ENCODE results near the gene CX3CL1. TPM values are rescaled to one million over a fixed set of nuclear protein-coding genes. Genes with fewer than 3 reads are reported as not detected.

CX3CL1 gene
- total RNA-seq (2021) (not detected in 2 replicates), Bru-seq, nascent RNA (percentile 6 among the genes with signal in this experiment), BruChase-seq, experiment 1, labeled RNA remaining after a 2-hour chase (percentile 8 among the genes with signal in this experiment), BruChase-seq, experiment 2, labeled RNA remaining after a 6-hour chase (percentile 10 among the genes with signal in this experiment)
- long read RNA-seq: 0 reads

DNA sequence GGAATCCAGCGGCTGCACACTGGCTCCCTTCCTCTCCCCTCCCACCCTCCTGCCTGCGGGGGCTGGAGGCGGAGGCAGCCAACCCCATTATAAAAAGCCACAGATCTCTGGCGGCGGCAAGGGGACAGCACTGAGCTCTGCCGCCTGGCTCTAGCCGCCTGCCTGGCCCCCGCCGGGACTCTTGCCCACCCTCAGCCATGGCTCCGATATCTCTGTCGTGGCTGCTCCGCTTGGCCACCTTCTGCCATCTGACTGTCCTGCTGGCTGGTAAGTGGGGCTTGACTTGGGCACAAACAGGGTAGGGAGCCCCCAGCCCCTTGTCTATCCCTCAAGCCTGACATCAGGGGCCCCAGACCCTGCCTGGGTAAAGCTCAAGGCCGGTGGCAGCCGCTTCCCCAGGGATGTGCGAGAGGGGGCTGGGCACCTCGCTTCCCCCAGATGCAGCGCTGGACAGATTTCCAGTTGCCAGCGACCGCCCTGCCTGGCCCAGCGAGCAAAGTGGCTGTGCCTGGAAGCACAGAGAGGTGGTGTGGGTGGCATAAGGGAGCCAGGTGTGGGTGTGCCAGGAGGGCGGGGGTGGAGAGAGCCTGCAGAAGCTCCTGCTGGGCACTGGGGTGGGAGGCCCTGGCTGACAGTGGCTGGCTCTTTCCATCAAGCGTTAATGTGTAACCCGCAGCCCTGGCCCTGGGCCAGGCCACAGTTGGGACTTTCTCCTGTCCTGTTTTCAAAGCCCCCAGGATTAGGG is at the start of gene CX3CL1:
Gene CX3CL1 (plus strand): TSS at position 119 of the 745 bp plus-strand sequence. CDS start 79 bp downstream, at position 198.
- Histone ChIP-seq H3K9me2 (ENCODE audit: insufficient read depth) (no peaks in the 10 kb centered on the region), H3K27ac (no peak within 1 kb of the TSS), H3K36me3 (ENCODE audit: low read depth) (no peaks in the 10 kb centered on the region), H3K79me2 (ENCODE audit: low read depth) (no peaks in the 10 kb centered on the region), H3K27me3 (ENCODE audit: insufficient read depth, low read depth) (no peaks in the 10 kb centered on the region), H3K4me3 (no peak within 1 kb of the TSS), H3F3A (ENCODE audit: insufficient read depth, low read depth) (peaks cover 17% of the 10 kb centered on the region; the same call in 1 of the 2 replicates), H3K4me2 (no peak within 1 kb of the TSS), H2AFZ (no peak within 1 kb of the TSS), H3K4me1 (replicated peaks; ENCODE audit: insufficient read depth) (peaks cover 17% of the 10 kb centered on the region), H4K20me1 (ENCODE audit: insufficient read depth) (no peaks in the 10 kb centered on the region), H3K9me3 (ENCODE audit: insufficient read depth, low read depth) (no peaks in the 10 kb centered on the region)
- no peak for DNase-seq
- ChIA-PET POLR2A (ENCODE audit: unreplicated experiment) (interaction anchor here (0.7 kb wide), 1 partner anchor 151 kb away, joined by 4 read pairs; no protein-coding TSS in a partner anchor), CTCF (no interaction called here)
- intact Hi-C loops (cut with micrococcal nuclease; ENCODE audit: unreplicated experiment): no loop called here
- BruUV-seq (replicated peaks): no TSS peak
- TF ChIP-seq, protein P1, sequence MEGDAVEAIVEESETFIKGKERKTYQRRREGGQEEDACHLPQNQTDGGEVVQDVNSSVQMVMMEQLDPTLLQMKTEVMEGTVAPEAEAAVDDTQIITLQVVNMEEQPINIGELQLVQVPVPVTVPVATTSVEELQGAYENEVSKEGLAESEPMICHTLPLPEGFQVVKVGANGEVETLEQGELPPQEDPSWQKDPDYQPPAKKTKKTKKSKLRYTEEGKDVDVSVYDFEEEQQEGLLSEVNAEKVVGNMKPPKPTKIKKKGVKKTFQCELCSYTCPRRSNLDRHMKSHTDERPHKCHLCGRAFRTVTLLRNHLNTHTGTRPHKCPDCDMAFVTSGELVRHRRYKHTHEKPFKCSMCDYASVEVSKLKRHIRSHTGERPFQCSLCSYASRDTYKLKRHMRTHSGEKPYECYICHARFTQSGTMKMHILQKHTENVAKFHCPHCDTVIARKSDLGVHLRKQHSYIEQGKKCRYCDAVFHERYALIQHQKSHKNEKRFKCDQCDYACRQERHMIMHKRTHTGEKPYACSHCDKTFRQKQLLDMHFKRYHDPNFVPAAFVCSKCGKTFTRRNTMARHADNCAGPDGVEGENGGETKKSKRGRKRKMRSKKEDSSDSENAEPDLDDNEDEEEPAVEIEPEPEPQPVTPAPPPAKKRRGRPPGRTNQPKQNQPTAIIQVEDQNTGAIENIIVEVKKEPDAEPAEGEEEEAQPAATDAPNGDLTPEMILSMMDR (conservative IDR thresholded peaks at IDR 0.05): no peak
- no peak for TF ChIP-seq EZH2 (IDR thresholded peaks at IDR 0.05; ENCODE audit: low read depth)

DNA sequence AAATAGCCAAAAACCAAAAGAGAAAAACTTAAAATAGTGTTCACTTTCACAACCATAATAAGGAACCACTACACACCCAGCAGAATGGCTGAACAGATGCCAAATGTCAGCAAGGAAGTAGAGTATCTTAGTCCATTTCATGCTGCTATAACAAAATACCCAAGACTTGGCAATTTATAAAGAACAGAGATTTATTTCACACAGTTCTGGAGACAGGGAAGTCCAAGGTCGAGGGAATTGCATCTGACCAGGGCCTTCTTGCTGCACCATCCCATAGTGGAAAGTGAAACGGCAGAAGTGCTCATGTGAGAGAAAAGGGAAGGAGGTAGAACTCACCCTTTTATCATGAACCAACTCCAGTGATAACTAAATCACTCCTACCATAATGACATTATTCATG is 47.5 kb upstream of the CX3CL1 start:
- intact Hi-C loops (cut with micrococcal nuclease; ENCODE audit: unreplicated experiment): no loop called here
- TF ChIP-seq EZH2 (IDR thresholded peaks at IDR 0.05; ENCODE audit: low read depth): no peak
- TF ChIP-seq, protein P1 (conservative IDR thresholded peaks at IDR 0.05): no peak
- peaks cover 3% of the 10 kb centered on the region; the same call in 1 of the 2 replicates for H3K9me2 ChIP-seq (ENCODE audit: insufficient read depth)
- no peak overlapping the region for H3K4me2 ChIP-seq
- ChIA-PET CTCF (no interaction called here), POLR2A (ENCODE audit: unreplicated experiment) (no interaction called here)
- DNase-seq: no peak
- H3F3A ChIP-seq (ENCODE audit: insufficient read depth, low read depth): 0 out of 2 replicates have a peak, but pooled peaks cover 9% of the 10 kb centered on the region
- H3K4me1 ChIP-seq (replicated peaks; ENCODE audit: insufficient read depth): peaks cover 6% of the 10 kb centered on the region
- no peaks in the 10 kb centered on the region for H3K36me3 ChIP-seq (ENCODE audit: low read depth)
- H3K27ac ChIP-seq: no peak overlapping the region
- no peaks in the 10 kb centered on the region for H4K20me1 ChIP-seq (ENCODE audit: insufficient read depth)
- H3K27me3 ChIP-seq (ENCODE audit: insufficient read depth, low read depth): no peaks in the 10 kb centered on the region
- no peaks in the 10 kb centered on the region for H3K79me2 ChIP-seq (ENCODE audit: low read depth)
- H3K9me3 ChIP-seq (ENCODE audit: insufficient read depth, low read depth): no peaks in the 10 kb centered on the region
- H2AFZ ChIP-seq: no peak overlapping the region
- no TSS peak for BruUV-seq (replicated peaks)
- H3K4me3 ChIP-seq: no peak overlapping the region

DNA sequence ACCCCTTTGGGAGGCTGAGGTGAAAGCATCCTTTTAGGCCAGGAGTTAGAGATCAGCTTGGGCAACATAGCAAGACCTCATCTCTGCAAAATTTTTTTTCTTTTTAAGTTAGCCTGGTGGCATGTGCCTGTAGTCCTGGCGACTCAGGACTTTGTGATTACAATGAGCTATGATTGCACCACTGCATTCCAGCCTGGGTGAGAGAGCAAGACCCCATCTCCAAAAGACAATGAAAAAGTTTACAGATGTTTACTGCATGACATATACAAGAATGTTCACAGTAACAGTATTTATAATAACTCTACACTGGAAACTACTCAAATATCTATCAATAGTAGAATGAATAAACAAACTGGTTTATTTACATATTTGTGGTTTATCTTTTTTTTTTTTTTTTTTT is 46.8 kb upstream of the CX3CL1 start:
- Histone ChIP-seq H3K4me2 (no peak overlapping the region), H3K4me3 (no peak overlapping the region), H3K9me3 (ENCODE audit: insufficient read depth, low read depth) (no peaks in the 10 kb centered on the region), H3K9me2 (ENCODE audit: insufficient read depth) (peaks cover 3% of the 10 kb centered on the region; the same call in 1 of the 2 replicates), H2AFZ (no peak overlapping the region), H4K20me1 (ENCODE audit: insufficient read depth) (no peaks in the 10 kb centered on the region), H3K27me3 (ENCODE audit: insufficient read depth, low read depth) (no peaks in the 10 kb centered on the region), H3K4me1 (replicated peaks; ENCODE audit: insufficient read depth) (peaks cover 6% of the 10 kb centered on the region), H3K79me2 (ENCODE audit: low read depth) (no peaks in the 10 kb centered on the region), H3K36me3 (ENCODE audit: low read depth) (no peaks in the 10 kb centered on the region), H3K27ac (no peak overlapping the region), H3F3A (ENCODE audit: insufficient read depth, low read depth) (0 out of 2 replicates have a peak, but pooled peaks cover 9% of the 10 kb centered on the region)
- ChIA-PET POLR2A (ENCODE audit: unreplicated experiment) (no interaction called here), CTCF (no interaction called here)
- TF ChIP-seq, protein P1 (conservative IDR thresholded peaks at IDR 0.05): no peak
- TF ChIP-seq EZH2 (IDR thresholded peaks at IDR 0.05; ENCODE audit: low read depth): no peak
- peak in 1 of 2 experiments; percentile 68 for DNase-seq
- BruUV-seq (replicated peaks): no TSS peak
- intact Hi-C loops (cut with micrococcal nuclease; ENCODE audit: unreplicated experiment): no loop called here

Data from PC-9 (cell line).